ENCODE results near the gene SEL1L3.

DNA sequence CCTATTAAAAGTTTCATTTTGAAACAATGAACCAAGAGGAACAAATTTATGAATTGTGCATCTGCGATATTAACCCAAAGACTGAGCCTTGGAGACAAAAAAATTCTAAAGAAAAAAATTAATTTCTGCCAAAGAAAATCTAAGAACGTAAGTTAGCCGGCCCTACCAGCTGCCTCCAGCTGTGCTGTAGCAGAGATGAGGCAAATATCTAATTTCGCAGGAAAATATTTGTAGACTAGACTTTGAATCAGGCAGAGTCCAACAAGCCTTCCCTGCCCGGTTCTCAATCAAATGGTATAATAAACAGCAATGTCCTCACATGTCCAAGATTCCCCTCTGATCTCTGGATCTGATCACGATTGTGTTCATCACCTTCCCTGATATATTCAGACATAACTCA lies 30.0 kb upstream of the SEL1L3 start:
- TF ChIP-seq, protein P1, sequence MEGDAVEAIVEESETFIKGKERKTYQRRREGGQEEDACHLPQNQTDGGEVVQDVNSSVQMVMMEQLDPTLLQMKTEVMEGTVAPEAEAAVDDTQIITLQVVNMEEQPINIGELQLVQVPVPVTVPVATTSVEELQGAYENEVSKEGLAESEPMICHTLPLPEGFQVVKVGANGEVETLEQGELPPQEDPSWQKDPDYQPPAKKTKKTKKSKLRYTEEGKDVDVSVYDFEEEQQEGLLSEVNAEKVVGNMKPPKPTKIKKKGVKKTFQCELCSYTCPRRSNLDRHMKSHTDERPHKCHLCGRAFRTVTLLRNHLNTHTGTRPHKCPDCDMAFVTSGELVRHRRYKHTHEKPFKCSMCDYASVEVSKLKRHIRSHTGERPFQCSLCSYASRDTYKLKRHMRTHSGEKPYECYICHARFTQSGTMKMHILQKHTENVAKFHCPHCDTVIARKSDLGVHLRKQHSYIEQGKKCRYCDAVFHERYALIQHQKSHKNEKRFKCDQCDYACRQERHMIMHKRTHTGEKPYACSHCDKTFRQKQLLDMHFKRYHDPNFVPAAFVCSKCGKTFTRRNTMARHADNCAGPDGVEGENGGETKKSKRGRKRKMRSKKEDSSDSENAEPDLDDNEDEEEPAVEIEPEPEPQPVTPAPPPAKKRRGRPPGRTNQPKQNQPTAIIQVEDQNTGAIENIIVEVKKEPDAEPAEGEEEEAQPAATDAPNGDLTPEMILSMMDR (IDR thresholded peaks at IDR 0.05; ENCODE audit: low read depth, low read length, missing input control), result no peak
- TF ChIP-seq, protein P2, sequence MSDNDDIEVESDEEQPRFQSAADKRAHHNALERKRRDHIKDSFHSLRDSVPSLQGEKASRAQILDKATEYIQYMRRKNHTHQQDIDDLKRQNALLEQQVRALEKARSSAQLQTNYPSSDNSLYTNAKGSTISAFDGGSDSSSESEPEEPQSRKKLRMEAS (IDR thresholded peaks at IDR 0.05), result no peak
- TF ChIP-seq GABPA (IDR thresholded peaks at IDR 0.05 in 1 of 2, conservative IDR thresholded peaks at IDR 0.05 in 1 of 2) (no peak), SP1 (IDR thresholded peaks at IDR 0.05) (no peak), RAD21 (IDR thresholded peaks at IDR 0.05) (no peak), EGR1 (IDR thresholded peaks at IDR 0.05; ENCODE audit: low read depth in 2 of 2) (no peak), NR2F2 (IDR thresholded peaks at IDR 0.05) (no peak), TAF1 (conservative IDR thresholded peaks at IDR 0.05) (no peak), HNF4A (conservative IDR thresholded peaks at IDR 0.05) (no peak), HNF4G (IDR thresholded peaks at IDR 0.05) (no peak)
- TF ChIP-seq, protein P3, sequence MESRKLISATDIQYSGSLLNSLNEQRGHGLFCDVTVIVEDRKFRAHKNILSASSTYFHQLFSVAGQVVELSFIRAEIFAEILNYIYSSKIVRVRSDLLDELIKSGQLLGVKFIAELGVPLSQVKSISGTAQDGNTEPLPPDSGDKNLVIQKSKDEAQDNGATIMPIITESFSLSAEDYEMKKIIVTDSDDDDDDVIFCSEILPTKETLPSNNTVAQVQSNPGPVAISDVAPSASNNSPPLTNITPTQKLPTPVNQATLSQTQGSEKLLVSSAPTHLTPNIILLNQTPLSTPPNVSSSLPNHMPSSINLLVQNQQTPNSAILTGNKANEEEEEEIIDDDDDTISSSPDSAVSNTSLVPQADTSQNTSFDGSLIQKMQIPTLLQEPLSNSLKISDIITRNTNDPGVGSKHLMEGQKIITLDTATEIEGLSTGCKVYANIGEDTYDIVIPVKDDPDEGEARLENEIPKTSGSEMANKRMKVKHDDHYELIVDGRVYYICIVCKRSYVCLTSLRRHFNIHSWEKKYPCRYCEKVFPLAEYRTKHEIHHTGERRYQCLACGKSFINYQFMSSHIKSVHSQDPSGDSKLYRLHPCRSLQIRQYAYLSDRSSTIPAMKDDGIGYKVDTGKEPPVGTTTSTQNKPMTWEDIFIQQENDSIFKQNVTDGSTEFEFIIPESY (IDR thresholded peaks at IDR 0.05), result no peak
- TF ChIP-seq, protein P4, sequence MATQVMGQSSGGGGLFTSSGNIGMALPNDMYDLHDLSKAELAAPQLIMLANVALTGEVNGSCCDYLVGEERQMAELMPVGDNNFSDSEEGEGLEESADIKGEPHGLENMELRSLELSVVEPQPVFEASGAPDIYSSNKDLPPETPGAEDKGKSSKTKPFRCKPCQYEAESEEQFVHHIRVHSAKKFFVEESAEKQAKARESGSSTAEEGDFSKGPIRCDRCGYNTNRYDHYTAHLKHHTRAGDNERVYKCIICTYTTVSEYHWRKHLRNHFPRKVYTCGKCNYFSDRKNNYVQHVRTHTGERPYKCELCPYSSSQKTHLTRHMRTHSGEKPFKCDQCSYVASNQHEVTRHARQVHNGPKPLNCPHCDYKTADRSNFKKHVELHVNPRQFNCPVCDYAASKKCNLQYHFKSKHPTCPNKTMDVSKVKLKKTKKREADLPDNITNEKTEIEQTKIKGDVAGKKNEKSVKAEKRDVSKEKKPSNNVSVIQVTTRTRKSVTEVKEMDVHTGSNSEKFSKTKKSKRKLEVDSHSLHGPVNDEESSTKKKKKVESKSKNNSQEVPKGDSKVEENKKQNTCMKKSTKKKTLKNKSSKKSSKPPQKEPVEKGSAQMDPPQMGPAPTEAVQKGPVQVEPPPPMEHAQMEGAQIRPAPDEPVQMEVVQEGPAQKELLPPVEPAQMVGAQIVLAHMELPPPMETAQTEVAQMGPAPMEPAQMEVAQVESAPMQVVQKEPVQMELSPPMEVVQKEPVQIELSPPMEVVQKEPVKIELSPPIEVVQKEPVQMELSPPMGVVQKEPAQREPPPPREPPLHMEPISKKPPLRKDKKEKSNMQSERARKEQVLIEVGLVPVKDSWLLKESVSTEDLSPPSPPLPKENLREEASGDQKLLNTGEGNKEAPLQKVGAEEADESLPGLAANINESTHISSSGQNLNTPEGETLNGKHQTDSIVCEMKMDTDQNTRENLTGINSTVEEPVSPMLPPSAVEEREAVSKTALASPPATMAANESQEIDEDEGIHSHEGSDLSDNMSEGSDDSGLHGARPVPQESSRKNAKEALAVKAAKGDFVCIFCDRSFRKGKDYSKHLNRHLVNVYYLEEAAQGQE (IDR thresholded peaks at IDR 0.05), result no peak
- TF ChIP-seq, protein P5, sequence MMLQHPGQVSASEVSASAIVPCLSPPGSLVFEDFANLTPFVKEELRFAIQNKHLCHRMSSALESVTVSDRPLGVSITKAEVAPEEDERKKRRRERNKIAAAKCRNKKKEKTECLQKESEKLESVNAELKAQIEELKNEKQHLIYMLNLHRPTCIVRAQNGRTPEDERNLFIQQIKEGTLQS (IDR thresholded peaks at IDR 0.05), result no peak
